OCI-LY3 (cell line): ENCODE measurements around the gene ARHGAP23.
"Not testable (repeated sequence)": the region's sequence is repeated elsewhere in the genome, so short reads cannot be mapped to it uniquely, and the experiment has no call there.

ENCODE experiments used
- EZH2phosphoT487 ChIP-seq: fragments of 200-600 bp; shearing (Covaris generic); IDR thresholded peaks from 2 replicates; pipeline ENCODE4 v1.6.1; 2018; ENCODE audit warnings: antibody characterized with exemption, mixed run types, low read depth
- TF ChIP-seq, protein P1 (sequence below): fragments of 200-600, 300-600 bp; sonication (generic); IDR thresholded peaks from 2 replicates; pipeline ENCODE4 v1.5.1; 2014; ENCODE audit warnings: antibody characterized with exemption, low read length, low read depth

DNA sequence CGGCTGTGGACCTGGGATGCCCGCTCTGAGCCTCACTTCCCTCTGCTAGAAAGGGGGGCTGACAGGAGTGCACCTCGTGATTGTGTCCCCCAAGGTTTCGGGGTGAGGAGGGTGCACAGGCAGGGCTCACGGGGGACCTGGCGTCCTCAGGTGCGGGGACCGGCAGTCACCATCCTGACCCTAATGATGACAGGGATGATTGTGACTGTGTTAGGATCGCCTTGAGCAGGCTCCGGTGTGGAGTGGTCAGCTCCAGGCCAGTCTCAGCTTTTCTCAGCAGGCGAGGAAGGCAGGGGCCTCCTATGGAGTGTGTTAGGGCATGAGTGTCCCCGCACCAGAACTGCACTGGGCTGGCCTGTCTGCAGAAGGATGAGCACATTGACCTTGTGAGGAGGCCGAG, 49.7 kb downstream of the ARHGAP23 start:
- TF ChIP-seq, protein P1, sequence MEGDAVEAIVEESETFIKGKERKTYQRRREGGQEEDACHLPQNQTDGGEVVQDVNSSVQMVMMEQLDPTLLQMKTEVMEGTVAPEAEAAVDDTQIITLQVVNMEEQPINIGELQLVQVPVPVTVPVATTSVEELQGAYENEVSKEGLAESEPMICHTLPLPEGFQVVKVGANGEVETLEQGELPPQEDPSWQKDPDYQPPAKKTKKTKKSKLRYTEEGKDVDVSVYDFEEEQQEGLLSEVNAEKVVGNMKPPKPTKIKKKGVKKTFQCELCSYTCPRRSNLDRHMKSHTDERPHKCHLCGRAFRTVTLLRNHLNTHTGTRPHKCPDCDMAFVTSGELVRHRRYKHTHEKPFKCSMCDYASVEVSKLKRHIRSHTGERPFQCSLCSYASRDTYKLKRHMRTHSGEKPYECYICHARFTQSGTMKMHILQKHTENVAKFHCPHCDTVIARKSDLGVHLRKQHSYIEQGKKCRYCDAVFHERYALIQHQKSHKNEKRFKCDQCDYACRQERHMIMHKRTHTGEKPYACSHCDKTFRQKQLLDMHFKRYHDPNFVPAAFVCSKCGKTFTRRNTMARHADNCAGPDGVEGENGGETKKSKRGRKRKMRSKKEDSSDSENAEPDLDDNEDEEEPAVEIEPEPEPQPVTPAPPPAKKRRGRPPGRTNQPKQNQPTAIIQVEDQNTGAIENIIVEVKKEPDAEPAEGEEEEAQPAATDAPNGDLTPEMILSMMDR: not testable (repeated sequence)
- TF ChIP-seq EZH2phosphoT487: not testable (repeated sequence)
